HEK293 (cell line): ENCODE measurements around the gene ARMC12.
A peak's percentile ranks its signal among the peaks of the same experiment; 100 is the strongest.

Experiments used
- CTCF ChIA-PET: fragments of 350-600 bp; formaldehyde crosslinking; extraction: SDS; loops from one replicate; lab custom pipeline; 2021; ENCODE audit warnings: antibody characterized with exemption; lab: Yijun Ruan, JAX
- POLR2A ChIA-PET: fragments of 300-600 bp; formaldehyde crosslinking; extraction: SDS; loops from one replicate; lab custom pipeline; 2020; ENCODE audit warnings: antibody characterized with exemption, inconsistent platforms; lab: Yijun Ruan, JAX
- H3K27ac ChIP-seq: fragments of 200-500 bp; sonication (Bioruptor generic); 2 replicates; pipeline ENCODE4 v1.5.1; 2014; ENCODE audit warnings: low read depth, low read length, control low read depth, inconsistent platforms; ENCODE audit errors: extremely low read depth
- H3K36me3 ChIP-seq, 2 experiments: fragments of 200-500 bp in 1 of 2; sonication (Bioruptor generic) in 1 of 2; 1 replicate in 1 of 2; 2 replicates in 1 of 2; pipeline ENCODE4 v1.5.1; 2014 to 2017; ENCODE audit warnings: inconsistent platforms in 2 of 2, low read length in 2 of 2; ENCODE audit not compliant: control insufficient read depth in 2 of 2, insufficient read depth in 1 of 2
- H3K4me1 ChIP-seq: fragments of 200-500 bp; sonication (Bioruptor generic); 2 replicates; pipeline ENCODE4 v1.5.1; 2014; ENCODE audit warnings: mild to moderate bottlenecking, low read length, inconsistent platforms; ENCODE audit not compliant: control insufficient read depth, insufficient read depth
- H3K4me3 ChIP-seq: 2 replicates; pipeline ENCODE4 v1.5.1; 2011; ENCODE audit warnings: low read depth, mild to moderate bottlenecking, control low read depth, low read length, moderate library complexity
- H3K9me3 ChIP-seq: fragments of 200-500 bp; sonication (Bioruptor generic); 2 replicates; pipeline ENCODE4 v1.5.1; 2014; ENCODE audit warnings: low read depth, low read length, inconsistent platforms; ENCODE audit not compliant: control insufficient read depth, insufficient read depth
- EGR2 ChIP-seq: fragments of 450-650 bp; formaldehyde crosslinking; IDR thresholded peaks from 2 replicates; pipeline ENCODE4 v1.5.1; 2016; ENCODE audit warnings: low read depth, missing biosample characterization, missing genetic modification characterization
- KLF1 ChIP-seq: fragments of 450-650 bp; formaldehyde crosslinking; IDR thresholded peaks from 2 replicates; pipeline ENCODE4 v1.5.1; 2016; ENCODE audit warnings: missing biosample characterization, missing genetic modification characterization
- KLF9 ChIP-seq: fragments of 450-650 bp; formaldehyde crosslinking; IDR thresholded peaks from 2 replicates; pipeline ENCODE4 v1.5.1; 2016; ENCODE audit warnings: missing biosample characterization, missing genetic modification characterization, low read depth
- ZFHX2 ChIP-seq: fragments of 450-650 bp; formaldehyde crosslinking; conservative IDR thresholded peaks from 2 replicates; pipeline ENCODE4 v1.5.1; 2016; ENCODE audit warnings: missing biosample characterization, missing genetic modification characterization
- ZFP41 ChIP-seq: fragments of 450-650 bp; formaldehyde crosslinking; IDR thresholded peaks from 2 replicates; pipeline ENCODE4 v1.5.1; 2016; ENCODE audit warnings: missing biosample characterization, missing genetic modification characterization, borderline replicate concordance
- ZIC2 ChIP-seq: fragments of 450-650 bp; formaldehyde crosslinking; IDR thresholded peaks from 2 replicates; pipeline ENCODE4 v1.5.1; 2016; ENCODE audit warnings: missing biosample characterization, missing genetic modification characterization
- ZNF2 ChIP-seq: fragments of 450-650 bp; formaldehyde crosslinking; IDR thresholded peaks from 2 replicates; pipeline ENCODE4 v1.5.1; 2016; ENCODE audit warnings: missing biosample characterization, missing genetic modification characterization
- ZNF292 ChIP-seq: fragments of 450-650 bp; formaldehyde crosslinking; IDR thresholded peaks from 2 replicates; pipeline ENCODE4 v1.5.1; 2016; ENCODE audit warnings: low read depth, missing biosample characterization, missing genetic modification characterization, borderline replicate concordance
- ZNF324 ChIP-seq: fragments of 450-650 bp; formaldehyde crosslinking; IDR thresholded peaks from 2 replicates; pipeline ENCODE4 v1.5.1; 2016; ENCODE audit warnings: missing biosample characterization, missing genetic modification characterization
- ZNF341 ChIP-seq: fragments of 450-650 bp; formaldehyde crosslinking; IDR thresholded peaks from 2 replicates; pipeline ENCODE4; 2016; ENCODE audit warnings: low read depth, missing biosample characterization, missing genetic modification characterization
- ZNF48 ChIP-seq: fragments of 450-650 bp; formaldehyde crosslinking; IDR thresholded peaks from 2 replicates; pipeline ENCODE4 v1.5.1; 2016; ENCODE audit warnings: missing biosample characterization, missing genetic modification characterization
- ZNF544 ChIP-seq: fragments of 450-650 bp; formaldehyde crosslinking; IDR thresholded peaks from 2 replicates; pipeline ENCODE4 v1.5.0; 2017; ENCODE audit warnings: missing biosample characterization, missing genetic modification characterization
- ZNF555 ChIP-seq: fragments of 450-650 bp; formaldehyde crosslinking; conservative IDR thresholded peaks from 2 replicates; pipeline ENCODE4 v1.5.1; 2017; ENCODE audit warnings: missing biosample characterization, mild to moderate bottlenecking, missing genetic modification characterization, inconsistent platforms
- ZNF621 ChIP-seq: fragments of 450-650 bp; formaldehyde crosslinking; IDR thresholded peaks from 2 replicates; pipeline ENCODE4 v1.5.1; 2017; ENCODE audit warnings: missing biosample characterization, missing genetic modification characterization
- ZNF623 ChIP-seq: fragments of 450-650 bp; formaldehyde crosslinking; IDR thresholded peaks from 2 replicates; pipeline ENCODE4 v1.5.1; 2016; ENCODE audit warnings: missing biosample characterization, missing genetic modification characterization
- ZNF626 ChIP-seq: fragments of 450-650 bp; sonication (Bioruptor Pico); formaldehyde crosslinking; IDR thresholded peaks from 2 replicates; pipeline ENCODE4 v1.5.1; 2018; ENCODE audit warnings: missing biosample characterization, missing genetic modification characterization, inconsistent platforms
- TF ChIP-seq, protein P1 (sequence below): fragments of 450-650 bp; formaldehyde crosslinking; IDR thresholded peaks from 2 replicates; pipeline ENCODE4 v1.5.1; 2017; ENCODE audit warnings: missing biosample characterization, missing genetic modification characterization
- TF ChIP-seq, protein P2 (sequence below): fragments of 450-650 bp; formaldehyde crosslinking; IDR thresholded peaks from 2 replicates; pipeline ENCODE4 v1.5.1; 2016; ENCODE audit warnings: missing biosample characterization, missing genetic modification characterization
- TF ChIP-seq, protein P3 (sequence below): fragments of 450-650 bp; formaldehyde crosslinking; IDR thresholded peaks from 2 replicates; pipeline ENCODE4 v1.5.1; 2016; ENCODE audit warnings: missing biosample characterization, missing genetic modification characterization

ARMC12 gene

DNA sequence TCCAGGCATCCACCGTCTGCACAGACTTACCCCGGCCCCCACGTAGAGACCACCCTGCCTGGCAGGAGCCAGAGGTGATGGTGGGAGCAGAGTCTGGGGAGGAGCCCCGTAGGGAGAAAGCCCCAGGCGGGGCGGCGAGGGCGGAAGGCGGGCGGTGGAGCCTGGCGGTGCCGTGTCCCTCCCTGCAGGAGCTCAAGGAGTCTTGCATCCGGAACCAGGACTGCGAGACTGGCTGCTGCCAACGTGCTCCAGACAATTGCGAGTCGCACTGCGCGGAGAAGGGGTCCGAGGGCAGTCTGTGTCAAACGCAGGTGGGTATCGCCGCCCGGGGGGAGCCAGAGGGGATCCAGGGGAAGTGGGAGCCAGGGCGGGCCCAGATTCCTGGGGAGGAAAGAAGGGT, 50.0 kb downstream of the ARMC12 start:
- Histone ChIP-seq H3K4me1 (no peaks in the 10 kb centered on the region), H3K9me3 (no peaks in the 10 kb centered on the region), H3K4me3 (no peak overlapping the region), H3K36me3 (no peaks in the 10 kb centered on the region), H3K27ac (no peak overlapping the region)
- TF ChIP-seq ZFHX2 (tag by site-specific recombination) = peak; percentile 36; the same call in 1 of the 2 replicates
- TF ChIP-seq ZNF544 (tag by site-specific recombination) = no peak
- peak; percentile 43 for TF ChIP-seq EGR2 (tag by site-specific recombination)
- peak; percentile 18; the same call in 1 of the 2 replicates for TF ChIP-seq KLF1 (tag by site-specific recombination)
- TF ChIP-seq ZNF341 (tag by site-specific recombination) = peak; percentile 40; the same call in 1 of the 2 replicates
- TF ChIP-seq ZIC2 (tag by site-specific recombination) = 0 out of 2 replicates have a peak, but pooled peaks have one; percentile 24
- TF ChIP-seq ZNF48 (tag by site-specific recombination) = no peak
- CTCF ChIA-PET = interaction anchor here (0.7 to 1.2 kb wide), 3 partner anchors 50 to 308 kb away, joined by 3 to 4 read pairs (median 3); partner anchors contain the start of gene ARMC12
- POLR2A ChIA-PET = no interaction called here

DNA sequence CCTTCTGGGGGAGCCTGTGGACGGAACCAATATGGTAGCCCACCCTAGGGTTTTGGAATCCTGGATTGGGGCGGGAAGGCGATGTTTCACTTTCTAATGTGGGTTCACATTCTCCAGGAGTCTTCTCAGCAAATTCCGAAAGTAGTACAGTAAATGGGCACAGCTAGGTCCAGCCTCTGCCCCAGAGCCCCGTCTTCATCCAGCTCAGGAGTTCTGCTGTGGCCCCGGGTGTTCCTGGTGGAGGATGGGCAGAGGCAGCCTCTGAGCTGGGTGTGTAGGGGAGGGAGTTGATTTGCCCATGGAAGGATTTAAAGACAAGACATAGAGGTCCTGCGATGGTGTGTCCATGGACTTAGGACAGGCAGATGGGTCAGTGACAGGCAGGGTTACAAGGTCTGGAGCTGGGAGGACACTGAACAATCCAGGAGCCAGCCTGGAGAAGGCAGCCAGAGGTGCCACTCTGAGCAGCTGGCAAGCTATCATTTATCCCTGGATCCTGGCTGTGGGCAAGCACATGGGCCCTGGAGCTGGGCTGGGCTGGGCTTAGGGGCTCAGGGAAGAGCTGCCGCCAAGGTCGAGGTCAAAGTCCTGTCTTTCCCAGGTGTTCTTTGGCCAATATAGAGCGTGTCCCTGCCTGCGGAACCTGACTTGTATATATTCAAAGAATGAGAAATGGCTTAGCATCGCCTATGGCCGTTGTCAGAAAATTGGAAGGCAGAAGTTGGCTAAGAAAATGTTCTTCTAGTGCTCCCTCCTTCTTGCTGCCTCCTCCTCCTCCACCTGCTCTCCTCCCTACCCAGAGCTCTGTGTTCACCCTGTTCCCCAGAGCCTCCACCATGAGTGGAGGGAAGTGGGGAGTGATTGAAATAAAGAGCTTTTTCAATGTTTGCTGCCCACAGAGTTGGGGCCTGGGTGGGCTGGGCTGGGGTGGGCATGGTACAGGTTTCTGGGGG, 50.7 kb downstream of the ARMC12 start:
- TF ChIP-seq, protein P1, sequence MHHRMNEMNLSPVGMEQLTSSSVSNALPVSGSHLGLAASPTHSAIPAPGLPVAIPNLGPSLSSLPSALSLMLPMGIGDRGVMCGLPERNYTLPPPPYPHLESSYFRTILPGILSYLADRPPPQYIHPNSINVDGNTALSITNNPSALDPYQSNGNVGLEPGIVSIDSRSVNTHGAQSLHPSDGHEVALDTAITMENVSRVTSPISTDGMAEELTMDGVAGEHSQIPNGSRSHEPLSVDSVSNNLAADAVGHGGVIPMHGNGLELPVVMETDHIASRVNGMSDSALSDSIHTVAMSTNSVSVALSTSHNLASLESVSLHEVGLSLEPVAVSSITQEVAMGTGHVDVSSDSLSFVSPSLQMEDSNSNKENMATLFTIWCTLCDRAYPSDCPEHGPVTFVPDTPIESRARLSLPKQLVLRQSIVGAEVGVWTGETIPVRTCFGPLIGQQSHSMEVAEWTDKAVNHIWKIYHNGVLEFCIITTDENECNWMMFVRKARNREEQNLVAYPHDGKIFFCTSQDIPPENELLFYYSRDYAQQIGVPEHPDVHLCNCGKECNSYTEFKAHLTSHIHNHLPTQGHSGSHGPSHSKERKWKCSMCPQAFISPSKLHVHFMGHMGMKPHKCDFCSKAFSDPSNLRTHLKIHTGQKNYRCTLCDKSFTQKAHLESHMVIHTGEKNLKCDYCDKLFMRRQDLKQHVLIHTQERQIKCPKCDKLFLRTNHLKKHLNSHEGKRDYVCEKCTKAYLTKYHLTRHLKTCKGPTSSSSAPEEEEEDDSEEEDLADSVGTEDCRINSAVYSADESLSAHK (tag by site-specific recombination) = no peak
- TF ChIP-seq ZNF621 (tag by site-specific recombination) = no peak
- no peak for TF ChIP-seq ZNF623
- no peak for TF ChIP-seq ZFP41
- TF ChIP-seq, protein P2, sequence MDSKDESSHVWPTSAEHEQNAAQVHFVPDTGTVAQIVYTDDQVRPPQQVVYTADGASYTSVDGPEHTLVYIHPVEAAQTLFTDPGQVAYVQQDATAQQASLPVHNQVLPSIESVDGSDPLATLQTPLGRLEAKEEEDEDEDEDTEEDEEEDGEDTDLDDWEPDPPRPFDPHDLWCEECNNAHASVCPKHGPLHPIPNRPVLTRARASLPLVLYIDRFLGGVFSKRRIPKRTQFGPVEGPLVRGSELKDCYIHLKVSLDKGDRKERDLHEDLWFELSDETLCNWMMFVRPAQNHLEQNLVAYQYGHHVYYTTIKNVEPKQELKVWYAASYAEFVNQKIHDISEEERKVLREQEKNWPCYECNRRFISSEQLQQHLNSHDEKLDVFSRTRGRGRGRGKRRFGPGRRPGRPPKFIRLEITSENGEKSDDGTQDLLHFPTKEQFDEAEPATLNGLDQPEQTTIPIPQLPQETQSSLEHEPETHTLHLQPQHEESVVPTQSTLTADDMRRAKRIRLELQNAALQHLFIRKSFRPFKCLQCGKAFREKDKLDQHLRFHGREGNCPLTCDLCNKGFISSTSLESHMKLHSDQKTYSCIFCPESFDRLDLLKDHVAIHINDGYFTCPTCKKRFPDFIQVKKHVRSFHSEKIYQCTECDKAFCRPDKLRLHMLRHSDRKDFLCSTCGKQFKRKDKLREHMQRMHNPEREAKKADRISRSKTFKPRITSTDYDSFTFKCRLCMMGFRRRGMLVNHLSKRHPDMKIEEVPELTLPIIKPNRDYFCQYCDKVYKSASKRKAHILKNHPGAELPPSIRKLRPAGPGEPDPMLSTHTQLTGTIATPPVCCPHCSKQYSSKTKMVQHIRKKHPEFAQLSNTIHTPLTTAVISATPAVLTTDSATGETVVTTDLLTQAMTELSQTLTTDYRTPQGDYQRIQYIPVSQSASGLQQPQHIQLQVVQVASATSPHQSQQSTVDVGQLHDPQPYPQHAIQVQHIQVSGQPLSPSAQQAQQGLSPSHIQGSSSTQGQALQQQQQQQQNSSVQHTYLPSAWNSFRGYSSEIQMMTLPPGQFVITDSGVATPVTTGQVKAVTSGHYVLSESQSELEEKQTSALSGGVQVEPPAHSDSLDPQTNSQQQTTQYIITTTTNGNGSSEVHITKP (tag by site-specific recombination) = no peak
- TF ChIP-seq, protein P3, sequence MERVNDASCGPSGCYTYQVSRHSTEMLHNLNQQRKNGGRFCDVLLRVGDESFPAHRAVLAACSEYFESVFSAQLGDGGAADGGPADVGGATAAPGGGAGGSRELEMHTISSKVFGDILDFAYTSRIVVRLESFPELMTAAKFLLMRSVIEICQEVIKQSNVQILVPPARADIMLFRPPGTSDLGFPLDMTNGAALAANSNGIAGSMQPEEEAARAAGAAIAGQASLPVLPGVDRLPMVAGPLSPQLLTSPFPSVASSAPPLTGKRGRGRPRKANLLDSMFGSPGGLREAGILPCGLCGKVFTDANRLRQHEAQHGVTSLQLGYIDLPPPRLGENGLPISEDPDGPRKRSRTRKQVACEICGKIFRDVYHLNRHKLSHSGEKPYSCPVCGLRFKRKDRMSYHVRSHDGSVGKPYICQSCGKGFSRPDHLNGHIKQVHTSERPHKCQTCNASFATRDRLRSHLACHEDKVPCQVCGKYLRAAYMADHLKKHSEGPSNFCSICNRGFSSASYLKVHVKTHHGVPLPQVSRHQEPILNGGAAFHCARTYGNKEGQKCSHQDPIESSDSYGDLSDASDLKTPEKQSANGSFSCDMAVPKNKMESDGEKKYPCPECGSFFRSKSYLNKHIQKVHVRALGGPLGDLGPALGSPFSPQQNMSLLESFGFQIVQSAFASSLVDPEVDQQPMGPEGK = no peak
- TF ChIP-seq ZNF2 (tag by site-specific recombination) = no peak
- no peak for TF ChIP-seq KLF9 (tag by site-specific recombination)
- TF ChIP-seq ZNF555 = no peak
- no peak for TF ChIP-seq ZNF626 (tag by site-specific recombination)
- no peak for TF ChIP-seq ZNF324 (tag by site-specific recombination)
- no peak for TF ChIP-seq ZNF292 (tag by site-specific recombination)
- Histone ChIP-seq H3K27ac (no peak overlapping the region), H3K4me1 (no peaks in the 10 kb centered on the region), H3K9me3 (no peaks in the 10 kb centered on the region), H3K36me3 (no peaks in the 10 kb centered on the region), H3K4me3 (no peak overlapping the region)
- ChIA-PET CTCF (interaction anchor here (0.5 to 1.1 kb wide), 4 partner anchors 16 to 50 kb away, joined by 3 read pairs; partner anchors contain the start of gene ARMC12), POLR2A (interaction anchor here (0.6 kb wide), 1 partner anchor 23 kb away, joined by 4 read pairs; no protein-coding TSS in a partner anchor)
